GM12801 (cell line): ENCODE results near the gene MID1IP1.

Experiments
- CTCF ChIP-seq: IDR thresholded peaks from one replicate; pipeline ENCODE4 v1.5.1; 2011; ENCODE audit warnings: control low read depth; ENCODE audit not compliant: insufficient read length; ENCODE audit errors: extremely low read depth

Gene MID1IP1

GRCh38 chrX:38774249-38774648, 27.0 kb upstream of the MID1IP1 start:
- no peak for TF ChIP-seq CTCF

- TF ChIP-seq CTCF, result no peak
Observed at GRCh38 chrX:38796946-38797345, 4.3 kb upstream of the MID1IP1 start.

- no peak for TF ChIP-seq CTCF
Observed at GRCh38 chrX:38798956-38799355, 2.3 kb upstream of the MID1IP1 start.

GRCh38 chrX:38799995-38800580, 1.2 kb upstream of the MID1IP1 start:
- TF ChIP-seq CTCF, result no peak

GRCh38 chrX:38803243-38803587, 2.0 kb downstream of the MID1IP1 start:
- TF ChIP-seq CTCF, result no peak

GRCh38 chrX:38803588-38804431, 2.6 kb downstream of the MID1IP1 start:
- TF ChIP-seq CTCF, result no peak

GRCh38 chrX:38804432-38804681, 3.1 kb downstream of the MID1IP1 start:
- no peak for TF ChIP-seq CTCF
